ENCODE data around the gene KMT2D.

Gene KMT2D

DNA sequence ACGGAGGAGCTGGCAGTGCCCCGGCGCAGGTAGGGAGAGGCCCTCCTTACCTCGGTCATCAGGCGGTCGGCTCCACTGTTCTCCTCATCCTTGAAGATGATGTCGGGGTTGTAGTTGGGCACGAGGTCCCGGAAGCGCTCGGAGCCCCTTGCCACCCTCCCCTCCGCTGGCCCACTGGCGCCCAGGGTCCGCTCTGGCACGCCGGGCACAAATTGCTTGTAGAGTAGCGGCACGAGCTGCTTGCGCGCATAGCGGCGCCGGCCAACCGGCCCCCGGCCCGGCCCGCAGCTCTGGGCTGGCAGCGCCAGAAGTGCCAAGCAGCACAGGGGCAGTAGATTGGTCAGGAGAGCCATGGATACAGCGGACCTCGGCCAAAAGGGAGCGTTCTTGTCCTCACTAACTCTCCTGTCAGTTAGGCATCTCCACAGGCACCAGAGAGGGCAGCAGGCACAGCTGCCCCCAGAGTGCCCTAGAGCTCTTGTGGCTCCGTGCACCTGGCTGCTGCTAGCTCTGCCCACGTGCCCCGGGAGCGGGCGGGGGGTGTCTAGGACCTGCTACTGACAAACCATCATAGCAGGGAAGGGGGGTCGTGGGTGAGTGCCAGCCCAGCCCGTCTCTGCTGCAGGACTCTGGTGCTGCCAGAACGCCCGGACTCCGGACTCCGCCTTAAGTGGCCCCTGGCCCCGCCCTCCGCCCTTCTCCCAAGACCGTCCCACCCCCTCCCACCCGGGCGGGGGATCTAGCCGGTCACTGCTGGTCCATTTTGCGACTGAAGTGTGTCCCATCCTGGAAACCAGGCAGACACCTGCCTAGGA lies 33.8 kb upstream of the KMT2D start, which contains the start of gene DHH:
TSS of gene DHH (minus strand) at position 642 of the 815 bp plus-strand sequence. CDS start at position 353, 289 bp downstream.
- Histone ChIP-seq H3K9me3 (ENCODE audit: insufficient read depth, low read depth, low read length) (no peaks in the 10 kb centered on the region), H3K27me3 (ENCODE audit: insufficient read depth, low read length) (peaks cover 64% of the 10 kb centered on the region), H3K4me3 (ENCODE audit: low read length) (peak within 1 kb of the TSS; percentile 38), H3K36me3 (ENCODE audit: insufficient read depth, low read length) (peaks cover 13% of the 10 kb centered on the region), H3K9ac (ENCODE audit: low read depth, low read length) (no peak within 1 kb of the TSS), H3K4me1 (ENCODE audit: insufficient read depth, low read length) (peaks cover 16% of the 10 kb centered on the region), H3K27ac (ENCODE audit: low read depth, low read length) (no peak within 1 kb of the TSS)
- 9% methylated on average over 49 of the region's 49 CpGs for WGBS

DNA sequence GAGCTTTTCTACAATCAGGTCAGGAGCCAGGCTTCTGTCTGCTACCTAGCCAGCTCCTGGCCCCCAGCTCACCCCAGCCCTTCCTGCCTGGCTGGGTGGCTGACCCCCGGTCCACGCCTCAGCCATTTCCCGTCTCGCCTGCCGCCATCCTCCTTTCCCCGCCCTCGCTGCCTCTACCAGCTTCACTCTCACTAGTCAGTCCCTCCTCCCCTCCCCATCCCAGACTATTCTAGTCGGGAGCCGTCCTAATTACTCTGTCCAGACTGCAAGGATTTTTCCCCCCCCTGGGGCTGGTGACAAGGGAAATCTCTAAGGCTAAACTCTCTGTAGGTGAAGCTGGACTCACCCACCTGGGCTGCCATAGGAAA lies 33.2 kb upstream of the KMT2D start:
- Histone ChIP-seq H3K36me3 (ENCODE audit: insufficient read depth, low read length) (peaks cover 11% of the 10 kb centered on the region), H3K9me3 (ENCODE audit: insufficient read depth, low read depth, low read length) (no peaks in the 10 kb centered on the region), H3K27ac (ENCODE audit: low read depth, low read length) (no peak overlapping the region), H3K9ac (ENCODE audit: low read depth, low read length) (no peak overlapping the region), H3K4me3 (ENCODE audit: low read length) (peak overlapping the region; percentile 38), H3K27me3 (ENCODE audit: insufficient read depth, low read length) (peaks cover 70% of the 10 kb centered on the region), H3K4me1 (ENCODE audit: insufficient read depth, low read length) (peaks cover 21% of the 10 kb centered on the region)
- WGBS = 7% methylated on average over 9 of the region's 9 CpGs

DNA sequence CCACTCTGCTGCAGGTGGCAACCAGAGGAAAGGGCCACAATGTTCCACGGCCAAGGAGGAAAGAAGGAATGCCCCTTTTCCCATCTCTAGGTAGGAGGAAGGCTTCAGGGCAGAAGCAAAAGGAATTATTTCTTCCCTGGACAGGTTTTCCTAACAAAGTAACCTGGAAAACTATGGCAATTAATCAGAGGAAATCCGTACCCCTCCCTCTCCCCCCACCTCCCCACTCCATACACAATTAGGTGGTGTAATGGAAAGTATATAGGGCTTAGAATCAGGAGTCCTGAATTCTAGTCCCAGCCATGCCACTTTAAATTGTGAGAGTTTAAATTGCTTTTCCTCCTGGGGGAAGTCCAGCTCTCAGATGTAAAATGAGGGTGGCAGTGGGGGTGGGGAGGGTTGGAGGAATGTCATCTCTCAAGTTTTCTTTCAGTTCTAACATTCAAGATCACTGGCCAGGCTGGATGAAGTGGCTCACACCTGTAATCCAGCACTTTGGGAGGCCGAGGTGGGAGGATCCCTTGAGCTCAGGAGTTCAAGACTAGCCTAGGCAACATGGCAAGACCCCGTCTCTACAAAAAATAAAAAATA lies 32.3 kb upstream of the KMT2D start:
- peaks cover 11% of the 10 kb centered on the region for H3K36me3 ChIP-seq (ENCODE audit: insufficient read depth, low read length)
- H3K27ac ChIP-seq (ENCODE audit: low read depth, low read length) = no peak overlapping the region
- H3K4me3 ChIP-seq (ENCODE audit: low read length) = 0 out of 2 replicates have a peak overlapping the region, but pooled peaks have one; percentile 45
- no peaks in the 10 kb centered on the region for H3K9me3 ChIP-seq (ENCODE audit: insufficient read depth, low read depth, low read length)
- H3K9ac ChIP-seq (ENCODE audit: low read depth, low read length) = no peak overlapping the region
- H3K4me1 ChIP-seq (ENCODE audit: insufficient read depth, low read length) = peaks cover 21% of the 10 kb centered on the region
- peaks cover 79% of the 10 kb centered on the region for H3K27me3 ChIP-seq (ENCODE audit: insufficient read depth, low read length)
- 64% methylated on average over 4 of the region's 4 CpGs for WGBS

DNA sequence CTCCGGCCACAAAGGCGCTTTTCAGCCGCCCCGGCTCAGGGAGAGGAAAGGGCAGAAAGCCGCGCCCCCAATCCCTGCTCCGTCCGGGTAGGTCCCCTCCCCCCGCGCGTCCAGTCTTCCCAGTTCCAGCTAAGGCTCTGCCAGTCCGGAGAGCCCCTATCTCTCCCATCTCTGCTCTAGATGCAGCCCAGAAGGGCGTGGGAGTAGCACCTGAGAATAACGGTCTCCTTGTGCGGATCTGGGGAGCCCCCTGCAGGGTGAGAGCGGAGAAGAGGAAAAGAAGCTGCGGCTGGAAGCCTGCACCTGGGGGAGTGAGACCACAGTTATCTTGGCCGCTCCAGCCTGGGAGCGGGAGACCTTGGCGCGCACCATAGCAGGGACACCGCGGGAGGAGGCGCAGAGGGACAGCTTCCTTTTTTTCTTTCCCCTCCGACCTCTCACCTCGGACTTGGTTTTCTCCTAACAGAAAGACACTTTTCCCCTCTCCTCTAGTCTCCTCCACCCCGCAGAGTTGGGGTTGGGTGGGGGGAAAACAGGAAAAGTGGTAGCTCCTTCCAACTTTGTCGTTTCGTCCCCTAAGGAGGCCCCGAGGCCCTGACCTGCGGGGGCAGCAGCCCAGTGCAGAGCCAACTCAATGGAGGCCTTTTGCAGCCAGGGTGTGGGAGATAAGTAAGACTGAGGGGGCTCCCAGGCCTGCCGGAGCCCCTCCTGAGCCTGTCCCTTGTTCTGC lies 31.7 kb upstream of the KMT2D start:
- 4% methylated on average over 31 of the region's 32 CpGs for WGBS
- H3K4me3 ChIP-seq (ENCODE audit: low read length) = peak overlapping the region; percentile 45
- no peak overlapping the region for H3K27ac ChIP-seq (ENCODE audit: low read depth, low read length)
- H3K9ac ChIP-seq (ENCODE audit: low read depth, low read length) = no peak overlapping the region
- H3K36me3 ChIP-seq (ENCODE audit: insufficient read depth, low read length) = peaks cover 6% of the 10 kb centered on the region
- peaks cover 21% of the 10 kb centered on the region for H3K4me1 ChIP-seq (ENCODE audit: insufficient read depth, low read length)
- peaks cover 85% of the 10 kb centered on the region for H3K27me3 ChIP-seq (ENCODE audit: insufficient read depth, low read length)
- no peaks in the 10 kb centered on the region for H3K9me3 ChIP-seq (ENCODE audit: insufficient read depth, low read depth, low read length)

DNA sequence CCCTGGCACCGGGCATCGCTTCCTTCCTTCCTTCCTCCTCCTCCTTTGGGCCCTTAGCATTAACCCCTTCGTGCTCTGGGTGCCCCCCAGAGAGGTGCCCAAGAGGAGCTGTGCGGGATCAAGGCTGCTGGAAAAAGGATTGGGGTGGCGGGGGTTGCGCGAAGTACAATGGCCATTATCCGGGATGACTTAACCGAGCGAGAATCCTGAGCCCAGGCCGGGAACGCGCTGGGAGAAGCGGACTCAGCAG lies 31.2 kb upstream of the KMT2D start:
- H3K27ac ChIP-seq (ENCODE audit: low read depth, low read length) = no peak overlapping the region
- H3K4me1 ChIP-seq (ENCODE audit: insufficient read depth, low read length) = peaks cover 21% of the 10 kb centered on the region
- 0 out of 2 replicates have a peak, but pooled peaks cover under 1% of the 10 kb centered on the region for H3K36me3 ChIP-seq (ENCODE audit: insufficient read depth, low read length)
- peaks cover 90% of the 10 kb centered on the region for H3K27me3 ChIP-seq (ENCODE audit: insufficient read depth, low read length)
- no peaks in the 10 kb centered on the region for H3K9me3 ChIP-seq (ENCODE audit: insufficient read depth, low read depth, low read length)
- 3% methylated on average over 14 of the region's 14 CpGs for WGBS
- peak overlapping the region; percentile 45 for H3K4me3 ChIP-seq (ENCODE audit: low read length)
- no peak overlapping the region for H3K9ac ChIP-seq (ENCODE audit: low read depth, low read length)

DNA sequence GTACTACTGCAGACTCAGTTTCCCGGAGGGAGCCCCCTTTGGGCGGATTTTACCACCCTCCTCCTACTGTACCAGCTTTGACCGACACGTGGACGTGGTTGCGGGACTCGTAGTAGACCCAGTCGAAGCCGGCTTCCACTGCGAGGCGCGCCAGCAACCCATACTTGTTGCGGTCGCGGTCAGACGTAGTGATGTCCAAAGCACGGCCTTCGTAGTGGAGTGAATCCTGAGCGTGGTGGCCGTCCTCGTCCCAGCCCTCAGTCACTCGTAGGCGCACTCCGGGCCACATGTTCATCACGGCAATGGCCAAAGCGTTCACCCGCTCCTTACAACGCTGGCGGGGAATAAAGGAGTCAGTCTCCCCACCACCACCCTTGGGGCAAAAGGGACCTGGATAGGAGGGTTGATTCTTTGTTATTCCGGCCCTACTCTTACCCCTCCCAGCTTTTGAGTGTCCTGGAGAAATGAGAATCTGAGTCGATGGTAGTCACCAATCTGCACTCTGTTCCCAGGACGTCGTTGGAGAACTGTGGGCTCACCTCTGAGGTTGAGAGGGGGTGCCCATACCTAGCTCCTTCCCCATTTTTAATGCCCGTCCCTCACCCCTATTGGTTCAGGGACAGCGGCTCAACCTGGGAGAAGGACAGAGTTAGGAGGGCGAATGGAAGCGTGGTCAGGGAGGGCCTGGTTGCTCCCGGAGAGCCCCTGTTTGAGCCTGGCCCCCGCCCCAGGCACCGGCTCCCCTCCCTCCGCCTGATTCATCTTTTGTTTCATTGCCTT lies 30.7 kb upstream of the KMT2D start:
- peak overlapping the region; percentile 45 for H3K4me3 ChIP-seq (ENCODE audit: low read length)
- H3K4me1 ChIP-seq (ENCODE audit: insufficient read depth, low read length) = peaks cover 21% of the 10 kb centered on the region
- H3K9me3 ChIP-seq (ENCODE audit: insufficient read depth, low read depth, low read length) = no peaks in the 10 kb centered on the region
- H3K27ac ChIP-seq (ENCODE audit: low read depth, low read length) = no peak overlapping the region
- no peak overlapping the region for H3K9ac ChIP-seq (ENCODE audit: low read depth, low read length)
- peaks cover 95% of the 10 kb centered on the region for H3K27me3 ChIP-seq (ENCODE audit: insufficient read depth, low read length)
- H3K36me3 ChIP-seq (ENCODE audit: insufficient read depth, low read length) = no peaks in the 10 kb centered on the region
- WGBS = 30% methylated on average over 37 of the region's 41 CpGs

DNA sequence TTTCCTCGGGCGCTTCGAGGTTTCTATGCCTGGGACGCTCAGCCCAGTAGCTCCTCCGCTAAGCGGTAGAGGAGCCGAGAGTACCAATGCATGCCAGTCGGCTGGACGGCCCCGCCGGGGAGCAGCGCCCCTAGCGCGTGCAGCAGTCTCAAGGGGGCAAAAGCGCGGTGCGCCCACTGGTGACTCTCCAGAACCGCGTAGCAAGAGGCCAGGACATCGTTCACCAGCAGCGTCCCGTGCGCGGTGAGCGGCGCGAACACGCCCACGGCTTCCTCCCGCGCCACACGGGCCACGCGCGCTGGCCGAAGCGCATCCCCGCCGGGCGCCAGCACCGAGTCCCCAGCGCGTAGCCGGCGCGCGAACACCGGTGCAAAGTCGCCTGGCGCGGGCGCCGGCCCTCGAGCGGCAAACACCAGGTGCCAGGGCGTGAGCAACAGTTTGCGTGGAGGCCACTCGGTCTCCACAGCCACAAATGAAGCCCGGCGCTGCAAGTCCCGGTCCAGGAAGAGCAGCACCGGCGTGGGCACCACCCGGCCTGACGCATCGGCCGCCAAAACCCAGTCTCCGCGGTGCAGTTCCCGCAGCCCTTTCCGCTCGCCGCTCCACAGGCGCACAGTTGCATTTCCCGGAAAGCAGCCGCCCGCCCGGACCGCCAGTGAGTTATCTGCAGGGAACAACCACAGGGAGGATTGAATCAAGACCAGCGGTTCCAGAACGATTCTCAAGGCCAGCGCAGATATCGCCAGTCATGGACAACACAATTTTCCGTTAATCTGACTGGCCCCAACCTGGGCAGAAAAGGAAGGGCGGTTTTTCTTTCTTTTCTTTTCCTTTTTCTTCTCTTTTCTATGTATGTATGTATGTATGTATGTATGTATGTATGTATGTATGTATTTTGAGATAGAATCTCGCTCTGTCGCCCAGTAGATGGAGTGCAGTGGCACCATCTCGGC lies 29.5 kb upstream of the KMT2D start:
- Histone ChIP-seq H3K4me3 (ENCODE audit: low read length) (peak overlapping the region; percentile 38), H3K9me3 (ENCODE audit: insufficient read depth, low read depth, low read length) (no peaks in the 10 kb centered on the region), H3K4me1 (ENCODE audit: insufficient read depth, low read length) (peaks cover 17% of the 10 kb centered on the region), H3K27me3 (ENCODE audit: insufficient read depth, low read length) (peaks cover 92% of the 10 kb centered on the region), H3K27ac (ENCODE audit: low read depth, low read length) (no peak overlapping the region), H3K36me3 (ENCODE audit: insufficient read depth, low read length) (no peaks in the 10 kb centered on the region), H3K9ac (ENCODE audit: low read depth, low read length) (no peak overlapping the region)
- WGBS = 6% methylated on average over 88 of the region's 88 CpGs

DNA sequence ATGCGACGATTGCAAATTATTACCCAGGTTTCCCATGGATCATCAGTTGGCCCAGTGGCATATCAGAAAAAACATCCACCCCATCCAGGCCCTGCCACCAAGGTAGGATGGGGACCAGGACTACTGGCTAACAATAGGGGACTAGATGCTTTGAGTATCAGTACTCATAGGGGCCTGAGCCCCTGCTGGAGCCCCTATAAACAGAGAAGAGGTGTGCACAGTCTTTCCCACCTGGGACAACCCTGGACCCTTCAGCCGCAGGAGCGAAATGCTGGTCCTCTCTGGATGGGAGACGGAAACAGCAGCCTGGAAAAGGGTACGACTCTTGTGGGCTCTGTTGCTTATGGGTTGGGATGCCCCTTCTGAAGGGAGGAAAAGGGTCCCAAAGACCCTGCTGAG lies 28.3 kb upstream of the KMT2D start:
- WGBS = 56% methylated on average over 6 of the region's 6 CpGs
- no peak overlapping the region for H3K9ac ChIP-seq (ENCODE audit: low read depth, low read length)

DNA sequence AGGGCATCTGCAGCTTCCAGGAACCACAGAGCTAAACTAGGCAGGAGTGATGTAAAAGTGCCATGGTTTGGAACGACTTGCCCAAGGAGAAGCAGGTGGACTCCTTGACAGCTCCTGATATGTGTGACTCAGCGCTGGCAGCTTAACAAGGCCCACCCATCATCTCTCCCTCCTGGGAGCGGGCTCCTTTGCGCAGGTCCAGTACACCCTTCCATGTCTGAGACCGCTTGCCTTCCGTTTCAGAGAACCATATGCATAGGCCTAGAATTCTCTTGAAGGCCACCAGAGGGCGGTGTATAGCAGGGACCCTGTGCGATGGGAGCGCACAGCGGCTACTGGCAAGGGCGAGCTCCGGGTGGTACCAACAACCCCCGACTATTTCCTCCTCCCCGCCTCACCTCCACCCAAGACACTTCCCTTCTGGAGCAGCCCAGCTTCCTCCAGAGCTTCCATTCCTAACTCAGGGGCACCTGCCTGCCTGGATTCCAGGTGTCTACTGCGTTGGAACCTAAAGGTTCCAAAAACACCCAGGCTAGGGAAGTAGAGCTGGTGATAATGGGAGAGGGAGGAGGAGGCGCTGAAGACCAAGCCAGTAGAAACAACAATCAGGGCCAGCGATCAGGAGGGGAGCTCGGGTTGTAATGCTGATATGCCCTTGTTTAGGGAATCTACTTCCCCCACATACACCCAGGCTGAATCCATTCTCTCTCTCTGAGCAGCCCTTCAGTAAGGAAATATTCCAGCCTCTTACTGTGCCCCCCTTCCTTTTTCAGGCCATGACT lies 27.7 kb upstream of the KMT2D start:
- Histone ChIP-seq H3K9me3 (ENCODE audit: insufficient read depth, low read depth, low read length) (peaks cover 2% of the 10 kb centered on the region; the same call in 1 of the 2 replicates), H3K27me3 (ENCODE audit: insufficient read depth, low read length) (peaks cover 74% of the 10 kb centered on the region), H3K4me1 (ENCODE audit: insufficient read depth, low read length) (peaks cover 13% of the 10 kb centered on the region), H3K9ac (ENCODE audit: low read depth, low read length) (no peak overlapping the region), H3K36me3 (ENCODE audit: insufficient read depth, low read length) (no peaks in the 10 kb centered on the region), H3K27ac (ENCODE audit: low read depth, low read length) (no peak overlapping the region), H3K4me3 (ENCODE audit: low read length) (peak overlapping the region; percentile 30)
- 6% methylated on average over 18 of the region's 18 CpGs for WGBS

More for the DNA sequence above, 28.3 kb upstream of the KMT2D start:
- no peak overlapping the region for H3K27ac ChIP-seq (ENCODE audit: low read depth, low read length)
- H3K4me3 ChIP-seq (ENCODE audit: low read length) = peak overlapping the region; percentile 30; the same call in 1 of the 2 replicates
- peaks cover 2% of the 10 kb centered on the region; the same call in 1 of the 2 replicates for H3K9me3 ChIP-seq (ENCODE audit: insufficient read depth, low read depth, low read length)
- peaks cover 13% of the 10 kb centered on the region for H3K4me1 ChIP-seq (ENCODE audit: insufficient read depth, low read length)
- H3K27me3 ChIP-seq (ENCODE audit: insufficient read depth, low read length) = peaks cover 80% of the 10 kb centered on the region
- H3K36me3 ChIP-seq (ENCODE audit: insufficient read depth, low read length) = no peaks in the 10 kb centered on the region
